ENCODE results near the gene TRAP1.
"Not testable (repeated sequence)": the region's sequence is repeated elsewhere in the genome, so short reads cannot be mapped to it uniquely, and the experiment has no call there.

GRCh38 chr16:3656160-3656490, 61.2 kb downstream of the TRAP1 start:
- TF ChIP-seq, protein P1, sequence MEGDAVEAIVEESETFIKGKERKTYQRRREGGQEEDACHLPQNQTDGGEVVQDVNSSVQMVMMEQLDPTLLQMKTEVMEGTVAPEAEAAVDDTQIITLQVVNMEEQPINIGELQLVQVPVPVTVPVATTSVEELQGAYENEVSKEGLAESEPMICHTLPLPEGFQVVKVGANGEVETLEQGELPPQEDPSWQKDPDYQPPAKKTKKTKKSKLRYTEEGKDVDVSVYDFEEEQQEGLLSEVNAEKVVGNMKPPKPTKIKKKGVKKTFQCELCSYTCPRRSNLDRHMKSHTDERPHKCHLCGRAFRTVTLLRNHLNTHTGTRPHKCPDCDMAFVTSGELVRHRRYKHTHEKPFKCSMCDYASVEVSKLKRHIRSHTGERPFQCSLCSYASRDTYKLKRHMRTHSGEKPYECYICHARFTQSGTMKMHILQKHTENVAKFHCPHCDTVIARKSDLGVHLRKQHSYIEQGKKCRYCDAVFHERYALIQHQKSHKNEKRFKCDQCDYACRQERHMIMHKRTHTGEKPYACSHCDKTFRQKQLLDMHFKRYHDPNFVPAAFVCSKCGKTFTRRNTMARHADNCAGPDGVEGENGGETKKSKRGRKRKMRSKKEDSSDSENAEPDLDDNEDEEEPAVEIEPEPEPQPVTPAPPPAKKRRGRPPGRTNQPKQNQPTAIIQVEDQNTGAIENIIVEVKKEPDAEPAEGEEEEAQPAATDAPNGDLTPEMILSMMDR (IDR thresholded peaks at IDR 0.05) = not testable (repeated sequence)
- TF ChIP-seq POLR2A (IDR thresholded peaks at IDR 0.05) = not testable (repeated sequence)
